ENCODE measurements around the gene MEI1.

MEI1 gene

GRCh38 chr22:41826430-41827383, 127.4 kb downstream of the MEI1 start:
- Histone ChIP-seq H3K4me1 (peaks cover 54% of the 10 kb centered on the region), H3K9me3 (no peaks in the 10 kb centered on the region), H3K36me3 (peaks cover 47% of the 10 kb centered on the region), H3K4me3 (no peak overlapping the region), H3K27ac (0 out of 2 replicates have a peak overlapping the region, but pooled peaks have one; percentile 60), H4K20me1 (peaks cover 9% of the 10 kb centered on the region; the same call in 1 of the 2 replicates), H3K9ac (0 out of 2 replicates have a peak overlapping the region, but pooled peaks have one; percentile 19), H3K4me2 (no peak overlapping the region), H3K27me3 (no peaks in the 10 kb centered on the region)
- TF ChIP-seq Cebpa-rat (IDR thresholded peaks at IDR 0.05) = no peak

- Histone ChIP-seq H3K36me3 (peaks cover 44% of the 10 kb centered on the region), H3K27ac (0 out of 2 replicates have a peak overlapping the region, but pooled peaks have one; percentile 11), H3K9ac (no peak overlapping the region), H3K4me3 (no peak overlapping the region), H4K20me1 (no peaks in the 10 kb centered on the region), H3K4me1 (peaks cover 50% of the 10 kb centered on the region), H3K4me2 (no peak overlapping the region), H3K27me3 (no peaks in the 10 kb centered on the region), H3K9me3 (no peaks in the 10 kb centered on the region)
- no peak for TF ChIP-seq Cebpa-rat (IDR thresholded peaks at IDR 0.05)
Measured at GRCh38 chr22:41827671-41828070, 128.4 kb downstream of the MEI1 start.

- no peak overlapping the region; the same call in 1 of the 2 replicates for H3K27ac ChIP-seq
Measured at GRCh38 chr22:41828516-41828915, 129.2 kb downstream of the MEI1 start.

DNA sequence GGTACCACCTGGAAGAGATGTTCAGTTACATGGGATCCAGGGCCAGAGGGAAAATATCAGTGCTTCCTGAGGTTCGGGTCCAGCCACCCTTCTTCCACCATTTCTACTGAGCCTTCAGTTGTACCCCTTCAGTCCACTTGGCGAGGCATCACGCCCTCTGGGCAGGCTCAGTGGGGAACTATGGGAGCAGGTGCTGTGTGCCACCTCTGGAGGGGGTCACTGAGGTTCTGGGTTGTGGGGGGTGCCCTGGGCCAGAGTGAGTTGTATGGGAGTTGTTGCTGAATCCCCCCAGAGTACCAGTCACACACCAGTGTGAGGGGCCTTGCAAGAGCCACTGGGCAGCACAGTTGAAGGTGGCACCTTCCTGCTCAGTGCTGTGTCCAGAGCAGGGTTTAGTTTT, 130.9 kb downstream of the MEI1 start:
- peak overlapping the region; percentile 97; the same call in 1 of the 2 replicates for H3K27ac ChIP-seq
- no peak for TF ChIP-seq Cebpa-rat (IDR thresholded peaks at IDR 0.05)
- H3K4me2 ChIP-seq = peak overlapping the region; percentile 87
- H3K9ac ChIP-seq = no peak overlapping the region
- no peak overlapping the region for H3K4me3 ChIP-seq
- peaks cover 46% of the 10 kb centered on the region for H3K4me1 ChIP-seq
- no peaks in the 10 kb centered on the region for H3K27me3 ChIP-seq
- H3K36me3 ChIP-seq = peaks cover 32% of the 10 kb centered on the region
- H4K20me1 ChIP-seq = peaks cover 15% of the 10 kb centered on the region
- no peaks in the 10 kb centered on the region for H3K9me3 ChIP-seq

More at GRCh38 chr22:41828516-41828915, 129.2 kb downstream of the MEI1 start:
- no peaks in the 10 kb centered on the region for H3K27me3 ChIP-seq
- peaks cover 40% of the 10 kb centered on the region for H3K36me3 ChIP-seq
- no peak overlapping the region for H3K4me3 ChIP-seq
- H3K9me3 ChIP-seq = no peaks in the 10 kb centered on the region
- TF ChIP-seq Cebpa-rat (IDR thresholded peaks at IDR 0.05) = no peak
- peaks cover 50% of the 10 kb centered on the region for H3K4me1 ChIP-seq
- H4K20me1 ChIP-seq = no peaks in the 10 kb centered on the region
- H3K9ac ChIP-seq = no peak overlapping the region
- no peak overlapping the region for H3K4me2 ChIP-seq

- peak overlapping the region; percentile 12; the same call in 1 of the 2 replicates for H3K9ac ChIP-seq
- H3K4me2 ChIP-seq = peak overlapping the region; percentile 87
- no peaks in the 10 kb centered on the region for H3K27me3 ChIP-seq
- no peaks in the 10 kb centered on the region for H3K9me3 ChIP-seq
- peak overlapping the region; percentile 97 for H3K27ac ChIP-seq
- TF ChIP-seq Cebpa-rat (IDR thresholded peaks at IDR 0.05) = no peak
- H3K4me3 ChIP-seq = peak overlapping the region; percentile 98
- H4K20me1 ChIP-seq = peaks cover 27% of the 10 kb centered on the region
- H3K36me3 ChIP-seq = peaks cover 32% of the 10 kb centered on the region
- H3K4me1 ChIP-seq = peaks cover 55% of the 10 kb centered on the region
Measured at GRCh38 chr22:41831383-41831782, 132.1 kb downstream of the MEI1 start.

DNA sequence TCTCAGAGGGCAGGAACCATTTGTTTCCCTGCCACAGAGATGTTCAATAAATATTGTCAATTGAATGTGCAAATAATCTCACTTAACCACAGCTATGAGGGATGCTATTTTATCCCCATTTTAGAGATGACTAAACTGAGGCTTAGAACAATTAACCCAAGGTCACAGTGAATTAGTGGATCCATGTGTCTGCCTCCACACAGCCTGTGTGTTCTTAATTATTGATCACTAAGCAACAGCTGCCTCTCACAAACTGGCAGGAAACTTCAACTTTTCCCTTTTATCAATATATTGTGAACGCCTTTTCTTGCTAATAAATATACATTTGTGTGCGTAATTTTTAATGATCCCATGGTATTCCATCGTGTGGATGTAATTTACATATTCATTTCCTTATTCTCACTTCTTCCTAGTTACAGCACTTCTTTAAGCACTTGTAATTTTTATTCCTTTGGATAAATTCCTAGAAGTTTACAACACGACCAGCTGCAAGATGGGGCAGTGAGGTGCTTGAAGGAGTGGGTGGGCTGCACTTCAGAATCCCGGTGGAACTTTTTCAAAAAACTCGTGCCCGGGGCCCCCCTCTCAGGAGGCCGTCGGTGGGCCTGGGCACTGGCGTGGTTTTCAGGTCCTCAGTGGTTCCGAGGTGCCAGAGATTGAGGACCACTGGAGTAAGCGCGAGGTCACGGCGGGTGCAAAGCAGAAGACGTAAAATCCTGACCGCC, 132.7 kb downstream of the MEI1 start:
- Histone ChIP-seq H3K4me3 (peak overlapping the region; percentile 98), H3K36me3 (peaks cover 32% of the 10 kb centered on the region)
- no peak for TF ChIP-seq Cebpa-rat (IDR thresholded peaks at IDR 0.05)

GRCh38 chr22:41832553-41833368, 133.5 kb downstream of the MEI1 start, which contains the start of gene SREBF2:
TSS of gene SREBF2 (plus strand) at chr22:41833105. CDS start at chr22:41833271, 166 bp downstream.
- peak within 1 kb of the TSS; percentile 88 for H3K4me2 ChIP-seq
- no peaks in the 10 kb centered on the region for H3K9me3 ChIP-seq
- H4K20me1 ChIP-seq = peaks cover 39% of the 10 kb centered on the region
- peaks cover 59% of the 10 kb centered on the region for H3K4me1 ChIP-seq
- peak within 1 kb of the TSS; percentile 97 for H3K27ac ChIP-seq
- H3K4me3 ChIP-seq = peak within 1 kb of the TSS; percentile 98
- no peak for TF ChIP-seq Cebpa-rat (IDR thresholded peaks at IDR 0.05)
- H3K9ac ChIP-seq = peak within 1 kb of the TSS; percentile 96
- no peaks in the 10 kb centered on the region for H3K27me3 ChIP-seq
- H3K36me3 ChIP-seq = peaks cover 32% of the 10 kb centered on the region

More for the DNA sequence above, 132.7 kb downstream of the MEI1 start:
- peaks cover 33% of the 10 kb centered on the region for H4K20me1 ChIP-seq
- H3K4me2 ChIP-seq = peak overlapping the region; percentile 87
- H3K9ac ChIP-seq = peak overlapping the region; percentile 96
- H3K9me3 ChIP-seq = no peaks in the 10 kb centered on the region
- peak overlapping the region; percentile 97 for H3K27ac ChIP-seq
- H3K27me3 ChIP-seq = no peaks in the 10 kb centered on the region
- peaks cover 58% of the 10 kb centered on the region for H3K4me1 ChIP-seq

- H3K4me1 ChIP-seq = peaks cover 66% of the 10 kb centered on the region
- H3K4me2 ChIP-seq = peak overlapping the region; percentile 88
- H3K4me3 ChIP-seq = peak overlapping the region; percentile 98
- no peaks in the 10 kb centered on the region for H3K27me3 ChIP-seq
- peaks cover 46% of the 10 kb centered on the region for H4K20me1 ChIP-seq
- H3K9me3 ChIP-seq = no peaks in the 10 kb centered on the region
- H3K27ac ChIP-seq = peak overlapping the region; percentile 97
- peak overlapping the region; percentile 96 for H3K9ac ChIP-seq
- H3K36me3 ChIP-seq = peaks cover 35% of the 10 kb centered on the region
- TF ChIP-seq Cebpa-rat (IDR thresholded peaks at IDR 0.05) = no peak
Measured at GRCh38 chr22:41833369-41834004, 134.2 kb downstream of the MEI1 start.
